ENCODE data around the gene NOM1. TPM values are rescaled to one million over a fixed set of nuclear protein-coding genes. Genes with fewer than 3 reads are reported as not detected.

The NOM1 gene
- total RNA-seq, 1 experiment from 2014 or later: 31.7 TPM

- WGBS (ENCODE audit: extremely low coverage, insufficient read length, low lambda C conversion rate): no CpG with 5 or more reads among the region's 10 CpGs
- Histone ChIP-seq H2BK5ac (ENCODE audit: insufficient read length, low read length) (no peak overlapping the region), H3K23ac (ENCODE audit: insufficient read length, low read depth, low read length) (no peak overlapping the region)
Measured at GRCh38 chr7:156993925-156994235, 44.4 kb downstream of the NOM1 start.

More at GRCh38 chr7:156993925-156994235, 44.4 kb downstream of the NOM1 start:
- Mint-ChIP-seq H3K27me3 (ENCODE audit: low read depth) (peaks cover 81% of the 10 kb centered on the region), H3K36me3 (ENCODE audit: insufficient read depth in 1 of 3, low read depth in 3 of 3) (no peaks in the 10 kb centered on the region; a peak in 1 of 7 replicates), H3K4me3 (no peak overlapping the region), H3K9me3 (no peaks in the 10 kb centered on the region), H3K27ac (no peak overlapping the region), H3K4me1 (peaks cover 0 to 3% of the 10 kb centered on the region in 2 experiments; a peak in 1 of 4 replicates)
- Histone ChIP-seq H3K4me1 (ENCODE audit: insufficient read depth, low read length) (no peaks in the 10 kb centered on the region), H3K14ac (ENCODE audit: insufficient read depth, low read length) (no peak overlapping the region), H3K27me3 (ENCODE audit: insufficient read depth, low read length) (peaks cover 27% of the 10 kb centered on the region; the same call in 1 of the 2 replicates), H2BK20ac (ENCODE audit: low read depth, low read length, poor library complexity, severe bottlenecking) (no peak overlapping the region), H4K5ac (ENCODE audit: insufficient read length, low read depth, low read length) (no peak overlapping the region), H3T11ph (ENCODE audit: low read length) (no peak overlapping the region), H3K79me2 (ENCODE audit: insufficient read depth, low read length) (no peaks in the 10 kb centered on the region), H2BK12ac (ENCODE audit: insufficient read length, low read depth, low read length) (no peak overlapping the region), H3K27ac (ENCODE audit: insufficient read length, low read depth, low read length) (no peak overlapping the region), H3K9ac (ENCODE audit: extremely low read depth, insufficient read length, low read length) (no peak overlapping the region), H2AK5ac (ENCODE audit: insufficient read length, low read length) (no peak overlapping the region), H3K18ac (ENCODE audit: insufficient read length, low read depth, low read length) (no peak overlapping the region), H4K91ac (ENCODE audit: insufficient read length, low read depth, low read length) (no peak overlapping the region), H3K56ac (ENCODE audit: insufficient read length, low read depth, low read length) (no peak overlapping the region), H3K79me1 (ENCODE audit: insufficient read depth, low read depth, low read length, poor library complexity, severe bottlenecking) (no peaks in the 10 kb centered on the region), H3K23me2 (ENCODE audit: insufficient read length, low read depth, low read length, poor library complexity, severe bottlenecking) (peaks cover 2% of the 10 kb centered on the region), H3K4me2 (ENCODE audit: insufficient read depth, insufficient read length, low read length) (no peak overlapping the region), H3K9me3 (ENCODE audit: control insufficient read depth, low read depth, low read length) (no peaks in the 10 kb centered on the region), H2BK15ac (ENCODE audit: low read depth, low read length) (no peak overlapping the region), H4K20me1 (ENCODE audit: control insufficient read depth, insufficient read depth, insufficient read length) (no peaks in the 10 kb centered on the region), H2BK120ac (ENCODE audit: low read depth, low read length, poor library complexity, severe bottlenecking) (no peak overlapping the region), H4K8ac (replicated peaks; ENCODE audit: insufficient read length, low read depth, low read length) (no peak overlapping the region), H2AFZ (ENCODE audit: low read length) (no peak overlapping the region), H3K4ac (ENCODE audit: low read depth, low read length) (no peak overlapping the region)
- DNase-seq: no peak
- TF ChIP-seq CTCF (conservative IDR thresholded peaks at IDR 0.05): no peak

Data from H9 (cell line).